Peyer's patch (tissue), 4 donors: ENCODE results near the gene GDF7.

Experiments
- CTCF ChIP-seq, 6 experiments: fragments of 450-650 bp in 4 of 6; fragments of 200-600 bp in 2 of 6; sonication (generic) in 1 of 6; IDR thresholded peaks; one replicate each; pipeline ENCODE4 v1.5.1; 2017 to 2019; ENCODE audit warnings: antibody characterized with exemption in 6 of 6, mild to moderate bottlenecking in 3 of 6, moderate library complexity in 1 of 6
- POLR2A ChIP-seq, 2 donors: fragments of 450-650 bp; IDR thresholded peaks; one replicate each; pipeline ENCODE4 v1.5.1; 2017; ENCODE audit warnings: antibody characterized with exemption in 2 of 2, mild to moderate bottlenecking in 2 of 2, moderate library complexity in 2 of 2

- TF ChIP-seq CTCF (IDR thresholded peaks at IDR 0.05) (no peak), POLR2A (IDR thresholded peaks at IDR 0.05) (no peak)
Observed at GRCh38 chr2:20624156-20624883, 42.6 kb upstream of the GDF7 start.
